G401.6 (cell line): ENCODE measurements around the gene PSPN.
"Not testable (repeated sequence)": the region's sequence is repeated elsewhere in the genome, so short reads cannot be mapped to it uniquely, and the experiment has no call there.

Source experiments
- FAIRE-seq: peaks from 2 replicates; lab custom pipeline; 2012; peaks lifted over from hg19 to GRCh38; lab: Jason Lieb, UNC

Gene PSPN

DNA sequence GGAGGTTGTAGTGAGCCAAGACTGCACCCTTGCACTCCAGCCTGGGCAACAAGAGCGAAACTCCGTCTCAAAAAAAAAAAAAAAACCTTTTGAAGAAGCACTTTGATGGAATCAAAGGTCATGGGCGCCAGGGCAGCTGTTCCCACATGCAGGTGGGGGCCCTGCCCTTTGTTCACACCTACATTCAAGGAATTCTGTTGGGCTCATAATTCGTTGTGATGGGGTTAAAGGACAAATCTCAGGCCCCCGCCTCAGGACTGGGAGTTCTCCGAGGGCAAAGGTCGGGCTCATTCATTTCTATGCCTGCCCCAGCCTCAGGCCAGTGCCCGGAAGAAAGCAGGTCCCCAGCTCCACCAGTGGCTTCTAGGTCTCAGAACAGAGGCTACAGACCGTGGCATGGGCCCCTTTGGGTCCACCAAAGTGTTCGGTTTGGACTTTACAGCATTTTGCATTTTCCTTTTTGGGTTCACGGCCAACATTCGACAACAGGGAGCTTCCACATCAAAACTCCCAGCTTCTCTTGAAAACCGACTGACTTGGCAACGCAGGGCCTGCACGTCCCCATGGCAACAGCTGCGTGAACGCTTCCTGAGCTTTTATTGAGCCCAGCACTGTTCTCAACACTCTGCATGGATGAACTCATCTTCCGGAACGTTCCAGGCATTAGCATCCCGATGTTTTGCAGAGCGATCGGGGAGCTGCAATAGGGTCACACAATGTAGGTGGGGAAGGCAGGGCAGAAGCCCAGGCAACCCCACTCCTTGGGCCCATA lies 27.3 kb upstream of the PSPN start:
- FAIRE-seq: no peak

DNA sequence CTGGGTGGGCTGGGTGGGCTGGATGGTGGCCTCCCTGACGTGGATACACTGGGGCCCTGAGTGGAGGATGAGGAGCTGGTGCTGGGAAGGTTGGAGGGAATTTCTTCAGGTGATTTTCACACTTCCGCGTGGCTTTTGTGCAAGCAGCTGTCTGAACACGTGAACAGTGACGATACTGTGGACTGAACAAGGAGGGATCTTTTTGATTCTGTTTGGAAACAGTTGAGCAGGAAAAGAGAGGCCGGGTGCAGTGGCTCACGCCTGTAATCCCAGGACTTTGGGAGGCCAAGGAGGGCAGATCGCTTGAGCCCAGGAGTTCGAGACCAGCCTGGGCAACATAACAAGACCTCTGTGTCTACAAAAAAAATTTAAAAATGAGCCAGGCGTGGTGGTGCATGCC lies 26.3 kb upstream of the PSPN start:
- FAIRE-seq: no peak

GRCh38 chr19:6400062-6400944 lies 24.6 kb upstream of the PSPN start:
- not testable (repeated sequence) for FAIRE-seq

DNA sequence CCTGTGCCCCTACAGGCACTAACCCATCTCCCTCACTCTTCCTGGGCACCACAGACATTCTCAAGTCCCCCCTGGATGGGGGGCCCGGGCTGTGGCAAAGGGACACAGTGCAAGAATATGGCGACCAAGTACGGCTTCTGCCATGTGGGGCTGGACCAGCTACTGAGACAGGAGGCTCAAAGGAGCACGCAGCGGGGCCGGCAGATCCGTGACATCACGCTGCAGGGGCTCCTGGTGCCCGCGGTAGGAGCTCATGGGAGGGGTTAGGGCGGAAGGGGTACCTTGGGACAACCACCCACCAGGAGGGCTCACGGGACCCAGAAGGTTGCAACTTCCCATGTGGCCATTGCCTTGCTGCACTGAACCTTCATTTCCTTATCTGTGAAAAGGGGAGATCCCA lies 20.6 kb upstream of the PSPN start:
- FAIRE-seq: no peak

- no peak for FAIRE-seq
These were observed 19.1 kb upstream of the PSPN start for GRCh38 chr19:6394831-6395230.

DNA sequence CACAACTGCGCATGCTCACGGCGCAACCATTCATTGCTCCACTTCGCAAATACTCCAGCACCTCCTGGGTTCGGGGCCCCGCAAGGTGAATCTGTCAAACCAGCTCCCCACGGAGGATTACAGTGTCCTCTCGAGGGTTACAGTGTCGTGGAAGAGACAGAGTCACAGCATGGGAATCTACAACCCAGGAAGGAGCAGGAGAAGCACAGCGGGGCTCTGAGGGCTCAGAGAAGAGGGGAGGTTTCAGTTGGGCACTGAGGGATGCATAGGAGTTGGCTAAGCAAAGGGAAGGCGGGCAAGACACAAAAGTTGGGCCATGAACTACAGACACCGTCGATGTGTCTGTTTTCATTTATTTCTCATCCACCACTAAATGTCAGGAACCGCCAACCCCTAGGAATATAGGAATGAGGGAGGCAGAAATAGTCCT lies 18.3 kb upstream of the PSPN start:
- no peak for FAIRE-seq

DNA sequence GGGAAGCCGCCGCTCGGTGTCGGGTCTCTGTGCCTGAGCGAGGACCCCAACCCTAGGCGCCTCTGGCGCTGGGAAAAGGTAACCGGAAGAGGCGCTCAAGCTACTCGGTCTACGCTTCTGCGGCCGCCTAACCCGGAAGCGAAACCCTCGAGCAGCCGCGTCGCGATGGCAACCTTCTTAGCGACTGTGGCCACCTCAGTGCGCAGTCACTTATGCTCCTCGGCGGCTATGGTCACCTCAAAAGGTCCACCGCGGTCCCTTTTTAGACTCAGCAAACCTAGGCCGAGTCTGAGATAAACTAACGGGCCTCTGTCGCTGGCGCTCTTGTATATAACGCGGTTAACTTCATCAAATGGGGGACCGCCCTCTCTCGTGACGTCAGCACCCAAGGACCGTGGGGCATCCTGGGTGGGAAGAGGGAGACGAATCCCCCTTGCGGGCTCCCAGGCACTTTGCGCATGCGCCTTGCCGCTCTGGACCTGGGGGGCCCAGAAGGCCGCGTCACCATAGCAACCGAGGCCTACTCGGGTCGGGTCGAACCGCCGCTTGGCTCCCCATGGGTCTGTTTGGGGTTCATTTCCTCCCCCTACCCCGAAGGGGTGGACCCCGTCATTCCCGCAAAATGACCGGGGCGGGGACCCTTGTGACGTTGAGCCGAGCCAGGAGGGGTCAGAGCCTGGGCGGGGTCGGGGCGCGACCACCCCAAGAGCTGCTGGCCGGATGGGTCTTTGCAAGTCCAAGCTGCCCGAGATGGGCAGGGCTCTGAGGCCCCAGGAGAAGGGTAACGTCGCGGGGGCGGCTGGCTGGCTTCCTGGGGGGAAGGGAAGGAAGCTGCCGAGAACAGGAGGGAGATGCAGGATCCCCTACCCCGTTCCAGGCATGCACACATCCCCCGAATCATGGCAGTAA lies 17.6 kb upstream of the PSPN start, which contains the start of gene GTF2F1:
TSS of gene GTF2F1 (minus strand) at position 91 of the 909 bp plus-strand sequence. CDS start 169 bp downstream, outside the sequence.
- FAIRE-seq: peak; percentile 96

DNA sequence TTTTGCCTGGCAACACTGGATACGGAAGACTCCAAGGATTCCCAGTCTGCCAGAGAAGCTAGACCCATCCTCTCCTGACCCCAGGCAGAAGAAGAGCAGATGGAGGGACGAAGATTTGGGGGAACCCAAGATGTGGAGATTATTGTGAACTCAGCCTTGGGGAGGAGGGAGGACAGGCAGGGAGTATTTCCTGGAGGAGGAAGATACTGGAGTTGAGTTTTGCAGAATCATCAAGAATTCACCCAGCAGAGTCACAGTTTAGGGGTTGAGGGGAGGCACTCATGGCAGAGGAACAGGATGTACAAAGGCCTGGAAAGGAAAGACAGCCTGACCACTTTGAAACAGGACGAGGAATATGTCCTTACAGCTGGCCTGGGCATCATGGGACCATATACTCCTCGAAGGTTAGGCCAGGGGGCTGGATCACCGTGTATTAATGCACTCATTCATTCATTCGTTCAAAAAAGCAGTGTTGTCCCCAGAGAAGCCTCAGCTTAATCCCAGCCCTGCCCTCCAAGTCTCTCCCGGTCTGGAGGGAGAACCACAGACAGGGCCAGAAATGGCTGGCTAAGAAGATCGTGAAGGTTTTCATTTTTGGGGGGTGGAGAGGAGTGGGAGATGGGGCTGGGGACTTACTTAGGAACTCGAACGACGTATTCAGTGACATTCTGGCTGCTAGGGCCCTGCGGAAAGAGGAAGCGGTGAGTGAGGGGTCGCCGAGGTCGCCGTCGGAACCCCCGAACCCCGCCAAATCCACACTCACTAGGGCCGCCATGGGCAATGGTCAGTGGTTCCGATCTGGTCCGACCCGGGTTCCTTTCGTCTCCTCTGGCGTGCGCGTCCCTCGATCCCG lies 16.7 kb upstream of the PSPN start:
- no peak for FAIRE-seq

DNA sequence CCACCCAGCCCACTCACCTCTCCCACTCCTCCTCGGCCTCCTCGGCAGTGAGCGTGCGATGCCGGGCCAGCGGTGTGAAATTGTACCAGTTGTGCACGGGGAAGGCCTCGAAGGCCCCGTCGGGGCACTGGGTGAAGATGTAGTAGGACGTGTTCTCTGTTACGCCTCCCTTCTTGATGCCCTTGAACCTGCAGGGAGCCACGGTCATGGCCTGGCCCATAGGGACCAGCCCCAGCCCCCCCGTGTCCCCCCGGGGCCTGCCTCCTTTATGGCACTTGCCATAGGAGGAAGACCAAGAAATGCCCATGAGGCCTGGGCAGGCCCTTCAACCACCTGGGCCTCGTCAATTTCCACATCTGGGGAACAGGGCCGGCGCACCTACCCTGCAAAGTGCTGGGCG lies 11.6 kb upstream of the PSPN start:
- no peak for FAIRE-seq

- no peak for FAIRE-seq
These were observed 8.6 kb upstream of the PSPN start for GRCh38 chr19:6384381-6384780.

GRCh38 chr19:6383188-6383587 lies 7.5 kb upstream of the PSPN start:
- no peak for FAIRE-seq

GRCh38 chr19:6381030-6381750 lies 5.5 kb upstream of the PSPN start:
- no peak for FAIRE-seq

DNA sequence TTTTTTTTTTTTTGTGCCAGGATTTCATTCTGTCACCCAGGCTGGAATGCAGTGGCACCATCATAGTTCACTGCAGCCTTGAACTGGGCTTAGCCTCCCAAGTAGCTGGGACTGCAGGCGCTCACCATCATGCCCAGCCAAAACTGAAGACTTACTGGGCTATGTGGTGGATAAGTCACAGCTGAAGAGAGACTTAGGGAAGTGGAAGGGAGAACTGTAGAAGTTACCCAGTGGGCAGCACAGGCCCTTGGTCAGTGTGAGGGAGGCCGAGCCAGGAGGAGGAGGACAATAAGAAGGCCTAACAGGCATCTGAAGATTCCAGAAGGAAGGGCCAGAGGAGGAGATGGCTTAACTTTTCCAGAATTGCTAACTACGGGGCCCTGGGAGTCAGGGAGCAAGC lies 4.0 kb upstream of the PSPN start:
- FAIRE-seq: no peak

DNA sequence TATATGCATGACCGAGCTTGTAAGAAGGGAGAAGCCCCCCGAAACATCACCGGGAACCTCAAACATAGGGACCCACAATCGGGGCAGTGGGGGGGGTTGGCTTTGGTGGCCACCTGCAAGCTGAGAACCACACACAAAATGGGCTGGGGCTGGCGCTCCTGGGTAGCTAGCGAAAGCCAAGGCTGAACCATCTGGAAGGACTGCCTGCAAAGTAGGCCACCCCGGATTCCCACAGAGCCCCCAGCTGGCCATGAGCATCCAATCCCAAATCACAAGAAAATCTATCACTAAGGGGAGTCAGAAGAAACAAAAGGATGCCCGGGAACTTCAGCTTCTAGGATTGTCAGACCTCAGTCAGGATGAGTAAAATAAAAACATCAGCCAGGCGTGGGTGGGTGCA lies 2.8 kb upstream of the PSPN start:
- no peak for FAIRE-seq

GRCh38 chr19:6378041-6378440 lies 2.3 kb upstream of the PSPN start:
- FAIRE-seq: peak; percentile 41

DNA sequence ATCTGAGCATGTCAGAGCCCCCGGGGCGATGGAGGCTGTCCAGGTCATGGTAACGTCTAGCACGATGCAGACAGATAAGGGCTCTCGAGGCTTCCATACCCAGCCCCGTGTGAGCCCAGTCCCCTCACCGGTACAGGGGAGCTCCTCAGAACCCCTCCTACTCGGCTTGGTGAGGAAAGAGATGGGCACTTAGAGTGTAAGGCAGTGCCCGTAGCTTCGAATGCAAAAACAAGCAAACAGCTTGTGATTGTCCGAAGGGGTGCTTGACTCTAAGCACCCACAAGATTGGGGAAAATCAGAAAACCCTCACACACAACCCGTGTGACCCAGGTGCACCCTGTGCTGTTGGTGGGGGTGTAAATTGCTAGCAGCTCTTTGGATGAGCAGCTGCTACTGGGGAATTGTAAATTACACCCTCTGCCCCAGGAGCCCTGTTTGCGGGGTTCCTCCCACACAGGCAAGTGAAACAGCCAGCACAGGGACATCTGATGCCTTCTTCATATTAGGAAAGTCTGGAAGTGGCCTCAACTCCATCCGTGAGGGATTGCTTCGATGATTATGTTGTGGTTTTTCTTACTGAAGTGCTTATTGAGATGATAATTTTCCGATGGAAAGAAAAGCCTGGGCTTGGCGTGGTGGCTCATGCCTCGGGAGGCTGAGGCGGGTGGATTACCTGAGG lies 918 bp upstream of the PSPN start:
- FAIRE-seq: no peak

DNA sequence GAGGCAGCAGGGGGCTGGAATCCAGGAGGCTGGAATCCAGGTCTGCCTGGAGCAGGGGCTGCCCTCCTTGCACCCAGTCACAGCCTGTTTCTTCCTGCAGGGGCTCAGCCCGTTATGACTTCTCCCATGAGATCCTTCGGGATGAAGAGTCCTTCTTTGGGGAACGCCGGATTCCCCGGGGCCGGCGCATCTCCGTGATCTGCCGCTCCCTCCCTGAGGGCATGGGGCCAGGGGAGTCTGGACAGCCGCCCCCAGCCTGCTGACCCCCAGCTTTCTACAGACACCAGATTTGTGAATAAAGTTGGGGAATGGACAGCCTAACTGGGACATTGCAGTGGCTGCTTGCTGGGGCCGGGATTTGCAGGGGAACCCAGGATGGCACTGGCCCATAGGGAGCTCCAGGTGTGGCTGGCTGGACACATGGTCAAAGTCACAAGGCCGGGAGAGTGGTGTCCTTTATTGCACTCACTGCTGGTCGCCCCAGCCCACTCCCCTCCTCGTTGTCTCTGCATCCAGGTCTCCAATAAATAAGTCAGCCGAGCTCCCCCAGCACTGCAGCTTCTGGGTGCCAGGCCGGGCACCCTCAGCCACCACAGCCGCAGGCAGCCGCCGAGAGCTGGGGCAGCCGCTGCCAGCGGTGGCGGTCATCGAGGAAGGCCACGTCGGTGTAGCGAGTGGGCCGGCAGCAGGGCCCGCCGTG lies 872 bp downstream of the PSPN start:
- no peak for FAIRE-seq

DNA sequence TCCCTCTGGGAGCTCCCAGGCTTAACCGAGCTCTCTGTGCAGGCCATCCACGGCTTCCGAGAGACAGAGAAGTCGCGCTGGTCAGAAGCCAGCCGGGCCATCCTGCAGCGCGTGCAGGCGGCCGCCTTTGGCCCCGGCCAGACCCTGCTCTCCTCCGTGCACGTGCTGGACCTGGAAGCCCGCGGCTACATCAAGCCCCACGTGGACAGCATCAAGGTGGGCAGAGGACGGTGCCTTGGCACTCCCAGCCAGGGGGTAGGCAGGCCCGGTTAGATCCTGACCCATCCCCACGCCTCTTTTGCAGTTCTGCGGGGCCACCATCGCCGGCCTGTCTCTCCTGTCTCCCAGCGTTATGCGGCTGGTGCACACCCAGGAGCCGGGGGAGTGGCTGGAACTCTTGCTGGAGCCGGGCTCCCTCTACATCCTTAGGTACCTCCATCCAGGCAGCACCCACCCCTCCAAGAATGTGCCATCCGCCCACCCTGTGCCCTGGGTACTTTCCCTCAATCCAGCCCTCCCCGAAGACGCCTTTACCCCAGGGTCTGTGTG lies 1.5 kb downstream of the PSPN start:
- FAIRE-seq: no peak

DNA sequence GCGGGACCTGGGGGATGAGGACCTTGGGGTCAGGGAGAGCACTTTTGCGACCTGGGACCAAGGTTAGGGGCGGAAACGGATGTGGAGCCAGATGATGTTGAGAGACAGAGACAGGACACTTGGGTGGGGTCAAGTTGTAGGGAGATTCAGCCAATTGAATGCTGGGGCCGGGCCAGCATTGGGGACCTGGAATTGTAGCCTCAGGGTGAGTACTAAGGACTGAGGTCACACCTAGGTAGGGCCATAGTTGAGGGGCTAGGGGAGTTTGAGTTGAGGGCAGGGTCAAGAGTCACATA lies 2.0 kb downstream of the PSPN start:
- FAIRE-seq: no peak
